Endothelial cell of umbilical vein (primary cell): Measurements from ENCODE around the gene POLA1. TPM values are rescaled to one million over a fixed set of nuclear protein-coding genes. Genes with fewer than 3 reads are reported as not detected.

ENCODE experiments used
- BruUV-seq: library from RNA; stranded (reverse); fragments of 400-500 nt; replicated peaks from 2 replicates; lab custom pipeline; 2021; lab: Mats Ljungman, UMichigan
- CTCF ChIA-PET: fragments of 300-600, 350-600 bp; sonication (Branson Sonifier 250); formaldehyde crosslinking; loops from one replicate; lab custom pipeline; 2021; ENCODE audit warnings: antibody characterized with exemption, inconsistent platforms; lab: Charles Lee
- POLR2A ChIA-PET: fragments of 300-600, 350-600 bp; sonication (Branson Sonifier 250); formaldehyde crosslinking; loops from one replicate; lab custom pipeline; 2021; ENCODE audit warnings: antibody characterized with exemption, inconsistent platforms; lab: Charles Lee
- DNase-seq: peaks from one replicate; pipeline ENCODE4 v3.0.0-alpha.2; 2011; ENCODE audit warnings: low read depth, low spot score
- FAIRE-seq: peaks from 2 replicates; lab custom pipeline; 2011; peaks lifted over from hg19 to GRCh38; lab: Jason Lieb, UNC
- H2AFZ ChIP-seq: 2 replicates; pipeline ENCODE4 v1.6.0; 2012; ENCODE audit warnings: low read depth, low read length, control low read depth, inconsistent platforms
- H3K27ac ChIP-seq: 2 replicates; pipeline ENCODE4 v1.5.1; 2011; ENCODE audit warnings: low read depth, mild to moderate bottlenecking, control low read depth, low read length, moderate library complexity; ENCODE audit not compliant: insufficient read depth
- H3K27me3 ChIP-seq, 2 experiments: 2 replicates each; pipeline versions ENCODE4 v1.6.0 to v1.6.1; 2011; ENCODE audit warnings: low read length in 2 of 2, mixed read lengths in 1 of 2; ENCODE audit not compliant: control insufficient read depth in 2 of 2, insufficient read depth in 2 of 2
- H3K36me3 ChIP-seq, 2 experiments: 2 replicates in 1 of 2; 3 replicates in 1 of 2; pipeline ENCODE4 v1.5.1; 2011; ENCODE audit warnings: low read length in 2 of 2, mild to moderate bottlenecking in 1 of 2, moderate library complexity in 1 of 2; ENCODE audit not compliant: control insufficient read depth in 2 of 2, insufficient read depth in 2 of 2; ENCODE audit errors: extremely low read depth in 1 of 2
- H3K4me1 ChIP-seq: 3 replicates; pipeline ENCODE4 v1.5.1; 2011; ENCODE audit warnings: mild to moderate bottlenecking, low read length; ENCODE audit not compliant: control insufficient read depth, insufficient read depth; ENCODE audit errors: extremely low read depth
- H3K4me2 ChIP-seq: 2 replicates; pipeline ENCODE4 v1.6.1; 2011; ENCODE audit warnings: low read length, control low read depth, mixed read lengths; ENCODE audit not compliant: insufficient read depth
- H3K4me3 ChIP-seq, 3 experiments: fragments of 200-600 bp in 1 of 3; sonication (generic), shearing (Covaris generic) in 1 of 3; replicated peaks in 1 of 3; 2 replicates each; pipeline ENCODE4 v1.5.1; 2011 to 2016; ENCODE audit warnings: control low read depth in 3 of 3, low read length in 3 of 3, mild to moderate bottlenecking in 2 of 3, inconsistent platforms in 1 of 3, low read depth in 1 of 3, moderate library complexity in 1 of 3; ENCODE audit not compliant: insufficient read depth in 1 of 3
- H3K79me2 ChIP-seq: 2 replicates; pipeline ENCODE4 v1.6.0; 2012; ENCODE audit warnings: low read length, inconsistent platforms; ENCODE audit not compliant: control insufficient read depth, insufficient read depth
- H3K9ac ChIP-seq: replicated peaks from 2 replicates; pipeline ENCODE3; 2011; ENCODE audit warnings: low read length, control low read depth; ENCODE audit not compliant: insufficient read depth; ENCODE audit errors: extremely low read depth
- H3K9me1 ChIP-seq: replicated peaks from 3 replicates; pipeline ENCODE4 v1.6.0; 2011; ENCODE audit warnings: mild to moderate bottlenecking, low read length; ENCODE audit not compliant: control insufficient read depth, insufficient read depth; ENCODE audit errors: extremely low read depth
- H3K9me3 ChIP-seq: replicated peaks from 2 replicates; pipeline ENCODE4 v1.5.1; 2012; ENCODE audit warnings: low read length, inconsistent platforms; ENCODE audit not compliant: control insufficient read depth, insufficient read depth
- H4K20me1 ChIP-seq: replicated peaks from 2 replicates; pipeline ENCODE3; 2011; ENCODE audit warnings: mild to moderate bottlenecking, low read length; ENCODE audit not compliant: control insufficient read depth, insufficient read depth; ENCODE audit errors: extremely low read depth
- EZH2 ChIP-seq: IDR thresholded peaks from 2 replicates; pipeline ENCODE4 v1.6.1; 2012; ENCODE audit warnings: borderline replicate concordance, low read depth, mild to moderate bottlenecking, moderate library complexity, low read length, inconsistent platforms; ENCODE audit not compliant: severe bottlenecking
- FOS ChIP-seq: IDR thresholded peaks from 2 replicates; pipeline ENCODE4 v1.6.1; 2011; ENCODE audit warnings: mild to moderate bottlenecking, low read length, moderate library complexity, borderline replicate concordance; ENCODE audit not compliant: insufficient read depth
- GATA2 ChIP-seq: IDR thresholded peaks from 2 replicates; pipeline ENCODE4 v1.7.0; 2011; ENCODE audit warnings: low read depth, mild to moderate bottlenecking, moderate library complexity, mixed read lengths, low read length; ENCODE audit not compliant: insufficient read length, insufficient read depth
- JUN ChIP-seq: IDR thresholded peaks from 2 replicates; pipeline ENCODE4 v1.6.1; 2011; ENCODE audit warnings: borderline replicate concordance, low read depth; ENCODE audit not compliant: insufficient read length, insufficient read depth
- MYC ChIP-seq: IDR thresholded peaks from one replicate; pipeline ENCODE4 v1.6.1; 2011; ENCODE audit warnings: mild to moderate bottlenecking, low read depth, low read length
- POLR2A ChIP-seq: IDR thresholded peaks from 2 replicates; pipeline ENCODE4 v1.6.1; 2012; ENCODE audit warnings: low read depth, mild to moderate bottlenecking, control low read depth, low read length
- POLR2AphosphoS5 ChIP-seq: IDR thresholded peaks from 2 replicates; pipeline ENCODE4 v1.6.1; 2012; ENCODE audit warnings: low read depth, mild to moderate bottlenecking, control low read depth, low read length, moderate library complexity; ENCODE audit not compliant: insufficient read depth
- dilution Hi-C: fragments of 300-500 bp; cut with MboI; formaldehyde crosslinking; loops from one replicate; pipeline ENCODE4 v1.15.0; 2019; ENCODE audit warnings: low sequenced_read_pairs; ENCODE audit not compliant: extremely low pct_ligation_motif_present
- intact Hi-C: fragments of 100-400 bp; cut with micrococcal nuclease; formaldehyde crosslinking; loops from one replicate; pipeline ENCODE4 v1.10.0; 2022
- polyA plus RNA-seq, 4 experiments: library from polyadenylated mRNA; depleted of rRNA in 3 of 4; stranded (reverse) in 3 of 4; unstranded in 1 of 4; fragments of >200 nt; gene quantifications; 2 replicates each; pipeline versions ENCODE4 v1.2.1 to v1.2.3, GENCODE V29; 2011 to 2012; ENCODE audit warnings: missing spikeins in 1 of 4
- total RNA-seq: library from RNA; stranded (reverse); gene quantifications from 2 replicates; pipeline ENCODE4 v1.2.3, GENCODE V29; 2021
- TF ChIP-seq, protein P1 (sequence below), 2 donors: IDR thresholded peaks; 1 replicate in 1 of 2; 2 replicates in 1 of 2; pipeline ENCODE4 v1.5.1; 2011; ENCODE audit warnings: low read length in 2 of 2, mild to moderate bottlenecking in 2 of 2, moderate library complexity in 2 of 2, control low read depth in 1 of 2, inconsistent platforms in 1 of 2, low read depth in 1 of 2; ENCODE audit not compliant: insufficient read depth in 1 of 2; ENCODE audit errors: extremely low read depth in 1 of 2
- TF ChIP-seq, protein P2 (sequence below): IDR thresholded peaks from 2 replicates; pipeline ENCODE4 v1.6.1; 2011; ENCODE audit not compliant: insufficient read depth, insufficient read length

Gene POLA1
- total and polyA plus RNA-seq, 2 donors (not counting 3 experiments of a cell fraction or from before 2014, with no cell fraction given), result 1.8 to 18.6 TPM

DNA sequence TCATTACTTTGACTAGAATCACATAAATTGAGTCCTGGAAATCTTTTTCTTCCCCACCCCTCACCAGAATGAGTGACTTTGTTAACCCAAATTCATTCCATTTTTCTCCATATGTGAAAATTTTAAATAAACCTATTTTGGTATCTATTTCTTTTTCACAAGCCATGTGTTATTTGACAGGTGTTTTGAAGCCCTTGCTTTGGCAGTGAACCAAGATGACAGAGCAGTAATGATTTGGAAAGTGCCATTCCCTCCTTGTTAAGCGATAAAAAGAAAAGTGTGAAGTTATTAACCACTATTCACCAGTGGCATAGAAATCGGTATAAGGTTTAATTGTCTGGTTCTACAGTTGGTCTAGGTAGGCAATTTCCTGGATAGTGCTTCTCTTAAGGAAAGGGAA, 66.1 kb downstream of the POLA1 start:
- dilution Hi-C loops (no loop called here), intact Hi-C loops (no loop called here)
- no peak overlapping the region for H3K27ac ChIP-seq
- H3K4me3 ChIP-seq, result no peak overlapping the region
- ChIA-PET CTCF (interaction anchor here (1.5 kb wide), 1 partner anchor 384 kb away, joined by 3 read pairs; no protein-coding TSS in a partner anchor), POLR2A (no interaction called here)
- H3K79me2 ChIP-seq, result no peaks in the 10 kb centered on the region
- no peaks in the 10 kb centered on the region for H3K27me3 ChIP-seq
- FAIRE-seq, result no peak
- H3K4me1 ChIP-seq, result no peaks in the 10 kb centered on the region
- TF ChIP-seq JUN, result no peak
- H2AFZ ChIP-seq, result no peak overlapping the region
- no peaks in the 10 kb centered on the region for H4K20me1 ChIP-seq
- no peak overlapping the region for H3K4me2 ChIP-seq
- BruUV-seq, result no TSS peak
- H3K9ac ChIP-seq, result no peak overlapping the region
- no peaks in the 10 kb centered on the region for H3K36me3 ChIP-seq
- H3K9me3 ChIP-seq, result no peaks in the 10 kb centered on the region
- no peaks in the 10 kb centered on the region for H3K9me1 ChIP-seq
- DNase-seq, result no peak

DNA sequence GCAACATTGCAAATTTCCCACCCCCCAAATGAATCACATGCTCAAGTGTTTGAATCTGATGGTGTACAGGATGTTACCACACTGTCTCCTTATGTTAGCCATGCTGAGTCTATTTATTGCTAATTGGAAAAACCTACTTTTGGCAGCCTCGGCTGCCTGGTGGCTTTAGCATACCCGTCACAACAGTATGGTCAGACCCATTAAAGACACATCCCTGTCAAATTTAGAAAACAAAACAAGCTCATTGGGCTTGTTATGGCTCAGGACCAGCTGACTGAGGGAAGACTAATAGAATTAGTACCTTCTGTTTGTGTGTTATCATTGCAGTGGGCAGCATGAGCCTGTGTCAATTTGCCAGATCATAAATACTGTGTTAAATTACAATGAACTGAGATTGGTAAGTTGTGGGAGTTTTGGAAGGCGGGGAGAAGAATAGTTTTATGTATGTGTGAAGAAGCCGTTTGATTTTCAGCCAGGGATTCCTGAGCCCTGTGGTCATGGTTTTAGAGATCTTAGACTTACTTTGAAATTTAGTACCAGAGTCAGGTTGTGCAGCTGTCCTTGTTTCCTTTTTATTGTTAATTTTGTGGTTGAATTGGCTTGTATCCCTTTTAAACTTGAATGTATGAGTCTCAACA, 66.8 kb downstream of the POLA1 start:
- dilution Hi-C loops, result no loop called here
- DNase-seq (no peak), FAIRE-seq (no peak)
- H3K27ac ChIP-seq, result no peak overlapping the region
- POLR2A ChIA-PET, result no interaction called here
- H3K9ac ChIP-seq, result no peak overlapping the region
- H3K4me1 ChIP-seq, result no peaks in the 10 kb centered on the region
- H3K9me3 ChIP-seq, result no peaks in the 10 kb centered on the region
- no peaks in the 10 kb centered on the region for H3K27me3 ChIP-seq
- no TSS peak for BruUV-seq
- H2AFZ ChIP-seq, result no peak overlapping the region
- H4K20me1 ChIP-seq, result no peaks in the 10 kb centered on the region
- H3K79me2 ChIP-seq, result no peaks in the 10 kb centered on the region
- no peak overlapping the region for H3K4me3 ChIP-seq
- H3K9me1 ChIP-seq, result no peaks in the 10 kb centered on the region
- CTCF ChIA-PET, result interaction anchor here (1.5 kb wide), 1 partner anchor 383 kb away, joined by 3 read pairs; no protein-coding TSS in a partner anchor
- H3K4me2 ChIP-seq, result no peak overlapping the region
- no peaks in the 10 kb centered on the region for H3K36me3 ChIP-seq
- intact Hi-C loops, result no loop called here
- TF ChIP-seq, protein P1, sequence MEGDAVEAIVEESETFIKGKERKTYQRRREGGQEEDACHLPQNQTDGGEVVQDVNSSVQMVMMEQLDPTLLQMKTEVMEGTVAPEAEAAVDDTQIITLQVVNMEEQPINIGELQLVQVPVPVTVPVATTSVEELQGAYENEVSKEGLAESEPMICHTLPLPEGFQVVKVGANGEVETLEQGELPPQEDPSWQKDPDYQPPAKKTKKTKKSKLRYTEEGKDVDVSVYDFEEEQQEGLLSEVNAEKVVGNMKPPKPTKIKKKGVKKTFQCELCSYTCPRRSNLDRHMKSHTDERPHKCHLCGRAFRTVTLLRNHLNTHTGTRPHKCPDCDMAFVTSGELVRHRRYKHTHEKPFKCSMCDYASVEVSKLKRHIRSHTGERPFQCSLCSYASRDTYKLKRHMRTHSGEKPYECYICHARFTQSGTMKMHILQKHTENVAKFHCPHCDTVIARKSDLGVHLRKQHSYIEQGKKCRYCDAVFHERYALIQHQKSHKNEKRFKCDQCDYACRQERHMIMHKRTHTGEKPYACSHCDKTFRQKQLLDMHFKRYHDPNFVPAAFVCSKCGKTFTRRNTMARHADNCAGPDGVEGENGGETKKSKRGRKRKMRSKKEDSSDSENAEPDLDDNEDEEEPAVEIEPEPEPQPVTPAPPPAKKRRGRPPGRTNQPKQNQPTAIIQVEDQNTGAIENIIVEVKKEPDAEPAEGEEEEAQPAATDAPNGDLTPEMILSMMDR (IDR thresholded peaks at IDR 0.05; ENCODE audit: extremely low read depth in 1 of 2, insufficient read depth in 1 of 2, low read depth in 1 of 2, low read length in 2 of 2), result no peak
- no peak for TF ChIP-seq POLR2AphosphoS5
- TF ChIP-seq MYC, result no peak
- TF ChIP-seq GATA2, result no peak
- no peak for TF ChIP-seq EZH2
- TF ChIP-seq JUN, result no peak
- no peak for TF ChIP-seq POLR2A
- TF ChIP-seq, protein P2, sequence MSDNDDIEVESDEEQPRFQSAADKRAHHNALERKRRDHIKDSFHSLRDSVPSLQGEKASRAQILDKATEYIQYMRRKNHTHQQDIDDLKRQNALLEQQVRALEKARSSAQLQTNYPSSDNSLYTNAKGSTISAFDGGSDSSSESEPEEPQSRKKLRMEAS, result no peak
- no peak for TF ChIP-seq FOS
